Measurements from ENCODE around the gene GJC1. TPM values are rescaled to one million over a fixed set of nuclear protein-coding genes. Genes with fewer than 3 reads are reported as not detected.

GJC1 gene
- 11.7 and 35.0 TPM in 2 replicates for total RNA-seq

GRCh38 chr17:44829523-44830358, at the start of gene GJC1:
GJC1 (minus strand) TSS chr17:44830287; CDS start chr17:44805817, 24,470 bp downstream.

GRCh38 chr17:44847586-44847985, 17.5 kb upstream of the GJC1 start, which contains the start of gene HIGD1B:
HIGD1B (plus strand) TSS chr17:44847883; CDS start chr17:44848153, 270 bp downstream.

GRCh38 chr17:44758414-44759085, 71.5 kb downstream of the GJC1 start, which contains the start of gene ADAM11:
ADAM11 (plus strand) TSS chr17:44758988; CDS start chr17:44759200, 212 bp downstream.

Other genes starting within 250 kb of the GJC1 start
- gene MEIOC, start 173.8 kb downstream of the GJC1 start, total RNA-seq: under 0.01 TPM in 1 of 2 replicates, not detected in the other
- 49.7 and 69.5 TPM in 2 replicates for gene CCDC43, start 140.5 kb downstream of the GJC1 start, total RNA-seq
- gene DBF4B, start 121.6 kb downstream of the GJC1 start, total RNA-seq: 5.2 and 7.3 TPM in 2 replicates
- gene ADAM11, start 71.3 kb downstream of the GJC1 start, total RNA-seq: under 0.01 and 0.15 TPM in 2 replicates
- gene HIGD1B, start 17.6 kb upstream of the GJC1 start, total RNA-seq: not detected in 2 replicates
- gene EFTUD2, start 69.2 kb upstream of the GJC1 start, total RNA-seq: 145 and 250 TPM in 2 replicates
- gene GFAP, start 85.2 kb upstream of the GJC1 start, total RNA-seq: 0.65 and 1.5 TPM in 2 replicates
- 4.2 and 4.3 TPM in 2 replicates for gene KIF18B, start 117.5 kb upstream of the GJC1 start, total RNA-seq
- gene C1QL1, start 138.0 kb upstream of the GJC1 start, total RNA-seq: under 0.01 TPM in 1 of 2 replicates, not detected in the other
- 29.8 and 30.9 TPM in 2 replicates for gene DCAKD, start 221.3 kb upstream of the GJC1 start, total RNA-seq
- gene NMT1, start 231.0 kb upstream of the GJC1 start, total RNA-seq: 86.0 and 87.1 TPM in 2 replicates